HEK293 (cell line): Measurements from ENCODE around the gene RSPO4.

Source experiments
- CTCF ChIA-PET: fragments of 350-600 bp; formaldehyde crosslinking; extraction: SDS; loops from one replicate; lab custom pipeline; 2021; ENCODE audit warnings: antibody characterized with exemption; lab: Yijun Ruan, JAX
- POLR2A ChIA-PET: fragments of 300-600 bp; formaldehyde crosslinking; extraction: SDS; loops from one replicate; lab custom pipeline; 2020; ENCODE audit warnings: antibody characterized with exemption, inconsistent platforms; lab: Yijun Ruan, JAX
- H3K27ac ChIP-seq: fragments of 200-500 bp; sonication (Bioruptor generic); 2 replicates; pipeline ENCODE4 v1.5.1; 2014; ENCODE audit warnings: low read depth, low read length, control low read depth, inconsistent platforms; ENCODE audit errors: extremely low read depth
- H3K36me3 ChIP-seq, 2 experiments: fragments of 200-500 bp in 1 of 2; sonication (Bioruptor generic) in 1 of 2; 1 replicate in 1 of 2; 2 replicates in 1 of 2; pipeline ENCODE4 v1.5.1; 2014 to 2017; ENCODE audit warnings: inconsistent platforms in 2 of 2, low read length in 2 of 2; ENCODE audit not compliant: control insufficient read depth in 2 of 2, insufficient read depth in 1 of 2
- H3K4me1 ChIP-seq: fragments of 200-500 bp; sonication (Bioruptor generic); 2 replicates; pipeline ENCODE4 v1.5.1; 2014; ENCODE audit warnings: mild to moderate bottlenecking, low read length, inconsistent platforms; ENCODE audit not compliant: control insufficient read depth, insufficient read depth
- H3K4me3 ChIP-seq: 2 replicates; pipeline ENCODE4 v1.5.1; 2011; ENCODE audit warnings: low read depth, mild to moderate bottlenecking, control low read depth, low read length, moderate library complexity
- H3K9me3 ChIP-seq: fragments of 200-500 bp; sonication (Bioruptor generic); 2 replicates; pipeline ENCODE4 v1.5.1; 2014; ENCODE audit warnings: low read depth, low read length, inconsistent platforms; ENCODE audit not compliant: control insufficient read depth, insufficient read depth
- OVOL3 ChIP-seq: fragments of 450-650 bp; formaldehyde crosslinking; IDR thresholded peaks from 2 replicates; pipeline ENCODE4 v1.5.1; 2016; ENCODE audit warnings: missing biosample characterization, missing genetic modification characterization
- ZFHX2 ChIP-seq: fragments of 450-650 bp; formaldehyde crosslinking; conservative IDR thresholded peaks from 2 replicates; pipeline ENCODE4 v1.5.1; 2016; ENCODE audit warnings: missing biosample characterization, missing genetic modification characterization
- ZNF146 ChIP-seq: fragments of 450-650 bp; formaldehyde crosslinking; IDR thresholded peaks from 2 replicates; pipeline ENCODE4 v1.5.1; 2016; ENCODE audit warnings: missing biosample characterization, missing genetic modification characterization
- ZNF2 ChIP-seq: fragments of 450-650 bp; formaldehyde crosslinking; IDR thresholded peaks from 2 replicates; pipeline ENCODE4 v1.5.1; 2016; ENCODE audit warnings: missing biosample characterization, missing genetic modification characterization
- ZNF274 ChIP-seq, 2 experiments: fragments of 200-500 bp in 1 of 2; fragments of 450-650 bp in 1 of 2; sonication (Bioruptor generic) in 1 of 2; formaldehyde crosslinking in 1 of 2; IDR thresholded peaks; 2 replicates each; pipeline versions ENCODE4 v1.5.1 to v1.6.1; 2014 to 2016; ENCODE audit warnings: borderline replicate concordance in 1 of 2, inconsistent platforms in 1 of 2, low read length in 1 of 2, missing biosample characterization in 1 of 2, missing genetic modification characterization in 1 of 2
- ZNF311 ChIP-seq: fragments of 450-650 bp; formaldehyde crosslinking; IDR thresholded peaks from 2 replicates; pipeline ENCODE4 v1.5.1; 2017; ENCODE audit warnings: missing biosample characterization, missing genetic modification characterization, borderline replicate concordance
- ZNF324 ChIP-seq: fragments of 450-650 bp; formaldehyde crosslinking; IDR thresholded peaks from 2 replicates; pipeline ENCODE4 v1.5.1; 2016; ENCODE audit warnings: missing biosample characterization, missing genetic modification characterization
- ZNF341 ChIP-seq: fragments of 450-650 bp; formaldehyde crosslinking; IDR thresholded peaks from 2 replicates; pipeline ENCODE4; 2016; ENCODE audit warnings: low read depth, missing biosample characterization, missing genetic modification characterization
- ZNF596 ChIP-seq: fragments of 450-650 bp; IDR thresholded peaks from 2 replicates; pipeline ENCODE4 v1.5.0; 2018; ENCODE audit warnings: missing biosample characterization, mild to moderate bottlenecking, missing genetic modification characterization, moderate library complexity
- ZNF658 ChIP-seq: fragments of 450-650 bp; formaldehyde crosslinking; IDR thresholded peaks from 2 replicates; pipeline ENCODE4; 2016; ENCODE audit warnings: missing biosample characterization, missing genetic modification characterization
- ZNF670 ChIP-seq: fragments of 450-650 bp; formaldehyde crosslinking; IDR thresholded peaks from 2 replicates; pipeline ENCODE4 v1.5.1; 2016; ENCODE audit warnings: missing biosample characterization, missing genetic modification characterization, low read depth
- ZXDB ChIP-seq: fragments of 450-650 bp; formaldehyde crosslinking; IDR thresholded peaks from 2 replicates; pipeline ENCODE4 v1.5.1; 2016; ENCODE audit warnings: missing biosample characterization, missing genetic modification characterization
- TF ChIP-seq, protein P1 (sequence below): fragments of 450-650 bp; formaldehyde crosslinking; IDR thresholded peaks from 2 replicates; pipeline ENCODE4 v1.5.1; 2016; ENCODE audit warnings: missing biosample characterization, missing genetic modification characterization
- TF ChIP-seq, protein P2 (sequence below): fragments of 450-650 bp; formaldehyde crosslinking; IDR thresholded peaks from 2 replicates; pipeline ENCODE4 v1.5.1; 2016; ENCODE audit warnings: missing biosample characterization, missing genetic modification characterization
- TF ChIP-seq, protein P3 (sequence below): fragments of 450-650 bp; formaldehyde crosslinking; IDR thresholded peaks from 2 replicates; pipeline ENCODE4 v1.5.1; 2016; ENCODE audit warnings: missing biosample characterization, missing genetic modification characterization
- TF ChIP-seq, protein P4 (sequence below): fragments of 450-650 bp; formaldehyde crosslinking; conservative IDR thresholded peaks from 2 replicates; pipeline ENCODE4 v1.5.1; 2016; ENCODE audit warnings: low read depth, missing biosample characterization, missing genetic modification characterization
- TF ChIP-seq, protein P5 (sequence below): fragments of 450-650 bp; formaldehyde crosslinking; IDR thresholded peaks from 2 replicates; pipeline ENCODE4 v1.5.1; 2016; ENCODE audit warnings: missing biosample characterization, missing genetic modification characterization, low read depth

Gene RSPO4

DNA sequence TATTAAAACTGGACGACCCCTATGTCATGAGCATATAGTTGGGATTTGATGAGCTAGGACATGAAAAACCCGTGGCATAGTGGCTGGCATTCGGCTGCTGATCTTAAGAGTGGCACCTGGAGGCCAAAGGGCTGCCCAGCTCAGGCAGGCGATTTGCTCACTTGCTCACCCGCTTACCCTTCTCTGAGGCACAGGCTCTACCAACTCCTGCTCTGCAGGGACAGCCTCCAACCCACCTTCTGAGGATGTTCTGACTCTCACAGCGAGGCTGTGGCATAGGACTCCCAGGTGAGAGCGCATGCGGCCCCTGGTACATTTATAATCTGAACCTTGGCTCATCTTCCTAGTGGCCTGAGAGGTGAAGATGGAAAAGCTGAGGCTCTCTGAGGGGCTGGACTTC is 995 bp downstream of the RSPO4 start:
- no peaks in the 10 kb centered on the region for H3K36me3 ChIP-seq
- H3K4me1 ChIP-seq = no peaks in the 10 kb centered on the region
- no peak overlapping the region for H3K27ac ChIP-seq
- TF ChIP-seq, protein P1, sequence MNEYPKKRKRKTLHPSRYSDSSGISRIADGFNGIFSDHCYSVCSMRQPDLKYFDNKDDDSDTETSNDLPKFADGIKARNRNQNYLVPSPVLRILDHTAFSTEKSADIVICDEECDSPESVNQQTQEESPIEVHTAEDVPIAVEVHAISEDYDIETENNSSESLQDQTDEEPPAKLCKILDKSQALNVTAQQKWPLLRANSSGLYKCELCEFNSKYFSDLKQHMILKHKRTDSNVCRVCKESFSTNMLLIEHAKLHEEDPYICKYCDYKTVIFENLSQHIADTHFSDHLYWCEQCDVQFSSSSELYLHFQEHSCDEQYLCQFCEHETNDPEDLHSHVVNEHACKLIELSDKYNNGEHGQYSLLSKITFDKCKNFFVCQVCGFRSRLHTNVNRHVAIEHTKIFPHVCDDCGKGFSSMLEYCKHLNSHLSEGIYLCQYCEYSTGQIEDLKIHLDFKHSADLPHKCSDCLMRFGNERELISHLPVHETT (tag by site-specific recombination) = no peak
- TF ChIP-seq OVOL3 (tag by site-specific recombination) (no peak), ZFHX2 (tag by site-specific recombination) (no peak), ZNF324 (tag by site-specific recombination) (no peak), ZNF274 (IDR thresholded peaks at IDR 0.05; ENCODE audit: low read length) (no peak), ZNF274 (tag by site-specific recombination; IDR thresholded peaks at IDR 0.05; ENCODE audit: borderline replicate concordance) (no peak), ZNF341 (tag by site-specific recombination) (no peak), ZNF658 (tag by site-specific recombination) (no peak), ZNF670 (tag by site-specific recombination) (no peak), ZNF596 (no peak), ZNF311 (no peak)
- TF ChIP-seq, protein P2, sequence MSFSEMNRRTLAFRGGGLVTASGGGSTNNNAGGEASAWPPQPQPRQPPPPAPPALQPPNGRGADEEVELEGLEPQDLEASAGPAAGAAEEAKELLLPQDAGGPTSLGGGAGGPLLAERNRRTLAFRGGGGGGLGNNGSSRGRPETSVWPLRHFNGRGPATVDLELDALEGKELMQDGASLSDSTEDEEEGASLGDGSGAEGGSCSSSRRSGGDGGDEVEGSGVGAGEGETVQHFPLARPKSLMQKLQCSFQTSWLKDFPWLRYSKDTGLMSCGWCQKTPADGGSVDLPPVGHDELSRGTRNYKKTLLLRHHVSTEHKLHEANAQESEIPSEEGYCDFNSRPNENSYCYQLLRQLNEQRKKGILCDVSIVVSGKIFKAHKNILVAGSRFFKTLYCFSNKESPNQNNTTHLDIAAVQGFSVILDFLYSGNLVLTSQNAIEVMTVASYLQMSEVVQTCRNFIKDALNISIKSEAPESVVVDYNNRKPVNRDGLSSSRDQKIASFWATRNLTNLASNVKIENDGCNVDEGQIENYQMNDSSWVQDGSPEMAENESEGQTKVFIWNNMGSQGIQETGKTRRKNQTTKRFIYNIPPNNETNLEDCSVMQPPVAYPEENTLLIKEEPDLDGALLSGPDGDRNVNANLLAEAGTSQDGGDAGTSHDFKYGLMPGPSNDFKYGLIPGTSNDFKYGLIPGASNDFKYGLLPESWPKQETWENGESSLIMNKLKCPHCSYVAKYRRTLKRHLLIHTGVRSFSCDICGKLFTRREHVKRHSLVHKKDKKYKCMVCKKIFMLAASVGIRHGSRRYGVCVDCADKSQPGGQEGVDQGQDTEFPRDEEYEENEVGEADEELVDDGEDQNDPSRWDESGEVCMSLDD (tag by site-specific recombination) = no peak
- TF ChIP-seq, protein P3, sequence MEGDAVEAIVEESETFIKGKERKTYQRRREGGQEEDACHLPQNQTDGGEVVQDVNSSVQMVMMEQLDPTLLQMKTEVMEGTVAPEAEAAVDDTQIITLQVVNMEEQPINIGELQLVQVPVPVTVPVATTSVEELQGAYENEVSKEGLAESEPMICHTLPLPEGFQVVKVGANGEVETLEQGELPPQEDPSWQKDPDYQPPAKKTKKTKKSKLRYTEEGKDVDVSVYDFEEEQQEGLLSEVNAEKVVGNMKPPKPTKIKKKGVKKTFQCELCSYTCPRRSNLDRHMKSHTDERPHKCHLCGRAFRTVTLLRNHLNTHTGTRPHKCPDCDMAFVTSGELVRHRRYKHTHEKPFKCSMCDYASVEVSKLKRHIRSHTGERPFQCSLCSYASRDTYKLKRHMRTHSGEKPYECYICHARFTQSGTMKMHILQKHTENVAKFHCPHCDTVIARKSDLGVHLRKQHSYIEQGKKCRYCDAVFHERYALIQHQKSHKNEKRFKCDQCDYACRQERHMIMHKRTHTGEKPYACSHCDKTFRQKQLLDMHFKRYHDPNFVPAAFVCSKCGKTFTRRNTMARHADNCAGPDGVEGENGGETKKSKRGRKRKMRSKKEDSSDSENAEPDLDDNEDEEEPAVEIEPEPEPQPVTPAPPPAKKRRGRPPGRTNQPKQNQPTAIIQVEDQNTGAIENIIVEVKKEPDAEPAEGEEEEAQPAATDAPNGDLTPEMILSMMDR (tag by site-specific recombination) = no peak
- TF ChIP-seq, protein P4, sequence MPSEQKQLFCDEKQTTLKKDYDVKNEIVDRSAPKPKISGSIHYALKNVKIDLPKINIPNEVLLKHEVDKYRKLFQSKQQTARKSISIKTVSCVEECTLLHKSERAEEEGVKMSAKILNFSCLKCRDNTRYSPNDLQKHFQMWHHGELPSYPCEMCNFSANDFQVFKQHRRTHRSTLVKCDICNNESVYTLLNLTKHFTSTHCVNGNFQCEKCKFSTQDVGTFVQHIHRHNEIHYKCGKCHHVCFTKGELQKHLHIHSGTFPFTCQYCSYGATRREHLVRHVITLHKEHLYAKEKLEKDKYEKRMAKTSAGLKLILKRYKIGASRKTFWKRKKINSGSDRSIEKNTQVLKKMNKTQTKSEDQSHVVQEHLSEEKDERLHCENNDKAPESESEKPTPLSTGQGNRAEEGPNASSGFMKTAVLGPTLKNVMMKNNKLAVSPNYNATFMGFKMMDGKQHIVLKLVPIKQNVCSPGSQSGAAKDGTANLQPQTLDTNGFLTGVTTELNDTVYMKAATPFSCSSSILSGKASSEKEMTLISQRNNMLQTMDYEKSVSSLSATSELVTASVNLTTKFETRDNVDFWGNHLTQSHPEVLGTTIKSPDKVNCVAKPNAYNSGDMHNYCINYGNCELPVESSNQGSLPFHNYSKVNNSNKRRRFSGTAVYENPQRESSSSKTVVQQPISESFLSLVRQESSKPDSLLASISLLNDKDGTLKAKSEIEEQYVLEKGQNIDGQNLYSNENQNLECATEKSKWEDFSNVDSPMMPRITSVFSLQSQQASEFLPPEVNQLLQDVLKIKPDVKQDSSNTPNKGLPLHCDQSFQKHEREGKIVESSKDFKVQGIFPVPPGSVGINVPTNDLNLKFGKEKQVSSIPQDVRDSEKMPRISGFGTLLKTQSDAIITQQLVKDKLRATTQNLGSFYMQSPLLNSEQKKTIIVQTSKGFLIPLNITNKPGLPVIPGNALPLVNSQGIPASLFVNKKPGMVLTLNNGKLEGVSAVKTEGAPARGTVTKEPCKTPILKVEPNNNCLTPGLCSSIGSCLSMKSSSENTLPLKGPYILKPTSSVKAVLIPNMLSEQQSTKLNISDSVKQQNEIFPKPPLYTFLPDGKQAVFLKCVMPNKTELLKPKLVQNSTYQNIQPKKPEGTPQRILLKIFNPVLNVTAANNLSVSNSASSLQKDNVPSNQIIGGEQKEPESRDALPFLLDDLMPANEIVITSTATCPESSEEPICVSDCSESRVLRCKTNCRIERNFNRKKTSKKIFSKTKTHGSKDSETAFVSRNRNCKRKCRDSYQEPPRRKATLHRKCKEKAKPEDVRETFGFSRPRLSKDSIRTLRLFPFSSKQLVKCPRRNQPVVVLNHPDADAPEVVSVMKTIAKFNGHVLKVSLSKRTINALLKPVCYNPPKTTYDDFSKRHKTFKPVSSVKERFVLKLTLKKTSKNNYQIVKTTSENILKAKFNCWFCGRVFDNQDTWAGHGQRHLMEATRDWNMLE = no peak
- no peak overlapping the region for H3K4me3 ChIP-seq
- no peaks in the 10 kb centered on the region for H3K9me3 ChIP-seq
- CTCF ChIA-PET = no interaction called here
- POLR2A ChIA-PET = no interaction called here

DNA sequence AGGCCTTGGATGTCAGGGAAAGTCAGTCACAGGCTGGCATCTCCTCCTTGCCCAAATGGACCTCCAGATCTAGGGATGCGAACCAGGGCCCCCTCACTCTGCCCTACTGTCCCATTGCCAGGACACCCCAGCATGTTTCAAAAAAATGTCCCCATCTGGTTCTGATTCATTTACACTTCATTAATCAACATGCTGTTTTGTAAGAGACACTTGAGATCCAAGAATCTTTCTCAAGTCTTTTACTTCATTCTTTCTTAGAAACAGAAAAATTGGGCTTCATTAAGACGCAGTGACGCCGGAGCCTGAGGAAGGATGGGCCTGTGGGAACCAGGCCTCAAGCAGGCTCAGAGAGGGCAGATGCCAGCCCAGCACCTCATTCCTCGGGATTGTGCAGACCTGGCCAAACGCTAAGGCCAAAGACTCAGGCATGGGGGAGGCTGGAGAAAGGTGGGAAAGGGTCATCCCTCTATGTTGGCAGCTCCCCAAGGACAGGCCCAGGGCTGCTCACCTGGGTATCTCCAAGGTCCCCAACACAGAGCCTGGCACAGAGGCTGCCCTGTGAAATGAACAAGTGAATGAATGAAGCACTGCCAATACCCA is 3.8 kb downstream of the RSPO4 start:
- ChIA-PET CTCF (no interaction called here), POLR2A (no interaction called here)
- H3K4me1 ChIP-seq = no peaks in the 10 kb centered on the region
- no peak overlapping the region for H3K4me3 ChIP-seq
- no peak overlapping the region for H3K27ac ChIP-seq
- no peaks in the 10 kb centered on the region for H3K9me3 ChIP-seq
- no peaks in the 10 kb centered on the region for H3K36me3 ChIP-seq
- TF ChIP-seq ZNF274 (IDR thresholded peaks at IDR 0.05; ENCODE audit: low read length) = no peak
- TF ChIP-seq ZNF274 (tag by site-specific recombination; IDR thresholded peaks at IDR 0.05; ENCODE audit: borderline replicate concordance) = no peak
- TF ChIP-seq ZNF146 = no peak
- TF ChIP-seq ZNF2 (tag by site-specific recombination) = no peak
- no peak for TF ChIP-seq ZNF311
- no peak for TF ChIP-seq ZXDB (tag by site-specific recombination)
- TF ChIP-seq, protein P5, sequence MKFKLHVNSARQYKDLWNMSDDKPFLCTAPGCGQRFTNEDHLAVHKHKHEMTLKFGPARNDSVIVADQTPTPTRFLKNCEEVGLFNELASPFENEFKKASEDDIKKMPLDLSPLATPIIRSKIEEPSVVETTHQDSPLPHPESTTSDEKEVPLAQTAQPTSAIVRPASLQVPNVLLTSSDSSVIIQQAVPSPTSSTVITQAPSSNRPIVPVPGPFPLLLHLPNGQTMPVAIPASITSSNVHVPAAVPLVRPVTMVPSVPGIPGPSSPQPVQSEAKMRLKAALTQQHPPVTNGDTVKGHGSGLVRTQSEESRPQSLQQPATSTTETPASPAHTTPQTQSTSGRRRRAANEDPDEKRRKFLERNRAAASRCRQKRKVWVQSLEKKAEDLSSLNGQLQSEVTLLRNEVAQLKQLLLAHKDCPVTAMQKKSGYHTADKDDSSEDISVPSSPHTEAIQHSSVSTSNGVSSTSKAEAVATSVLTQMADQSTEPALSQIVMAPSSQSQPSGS (tag by site-specific recombination) = no peak
